ENCODE measurements around the gene ACADS. TPM values are rescaled to one million over a fixed set of nuclear protein-coding genes. Genes with fewer than 3 reads are reported as not detected.

The ACADS gene
- polyA plus RNA-seq, 1 donor (not counting 4 experiments of a cell fraction or from before 2014, with no cell fraction given): 2.2 TPM

DNA sequence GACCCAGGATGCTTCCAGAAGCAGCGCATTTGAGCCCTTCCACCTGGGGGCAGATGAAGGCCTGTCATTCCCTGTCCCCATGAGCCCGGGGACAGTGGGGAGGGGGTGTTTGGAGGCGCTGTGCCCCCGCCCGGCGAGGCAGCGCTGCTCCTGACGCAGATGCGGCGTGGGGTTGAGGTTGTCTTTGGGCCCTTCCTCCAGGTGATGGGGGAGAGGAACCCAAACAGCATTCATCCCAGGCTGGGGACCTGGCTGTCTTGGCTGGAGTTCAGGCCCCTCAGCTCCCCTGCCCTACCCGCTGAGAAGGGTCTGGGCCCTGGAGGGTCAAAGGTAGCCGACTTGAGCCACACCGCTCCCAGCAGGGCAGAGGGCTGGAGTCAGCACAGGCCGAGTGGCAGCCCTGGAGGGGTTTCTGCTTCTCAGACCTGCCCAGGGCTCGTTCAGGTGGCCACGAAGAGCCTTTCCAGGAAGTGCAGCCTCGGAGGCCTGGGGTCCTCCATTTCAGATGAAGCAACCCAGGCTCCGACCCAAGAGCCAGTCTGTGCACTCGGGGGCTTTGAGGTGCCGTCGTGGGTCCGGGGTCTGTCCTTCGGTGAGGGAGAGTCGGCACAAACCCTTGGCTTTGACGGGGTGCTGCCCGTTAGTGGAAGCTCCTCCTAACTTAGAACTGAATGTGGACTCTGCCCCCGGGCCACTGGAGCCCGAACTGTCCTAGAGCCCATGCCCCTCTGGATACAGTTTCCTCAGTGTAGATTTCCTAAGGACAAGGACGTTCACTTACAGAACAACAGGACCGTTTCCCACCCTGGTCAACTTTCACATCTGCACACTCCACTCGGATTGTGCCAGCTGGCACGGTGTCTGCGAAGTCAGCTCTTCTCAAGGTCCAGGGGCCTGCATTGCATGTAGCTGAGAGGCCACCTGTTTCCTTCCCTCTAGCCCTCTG, 16.1 kb downstream of the ACADS start:
- H3K4me2 ChIP-seq (ENCODE audit: control insufficient read depth, extremely low read depth, insufficient read depth, low read depth, low read length): no peak overlapping the region
- H3K27me3 ChIP-seq (ENCODE audit: control insufficient read depth, extremely low read depth, insufficient read depth, low read length): no peaks in the 10 kb centered on the region
- no peak for DNase-seq (ENCODE audit: low read depth, low spot score)
- H3K79me2 ChIP-seq (ENCODE audit: control insufficient read depth, insufficient read depth, low read length): no peaks in the 10 kb centered on the region
- no peak overlapping the region for H3K27ac ChIP-seq (ENCODE audit: control insufficient read depth, insufficient read depth, low read length)
- no peak overlapping the region for H3K9ac ChIP-seq (ENCODE audit: control insufficient read depth, extremely low read depth, insufficient read depth, low read length)
- TF ChIP-seq EZH2 (IDR thresholded peaks at IDR 0.05; ENCODE audit: low read length): no peak
- TF ChIP-seq, protein P1, sequence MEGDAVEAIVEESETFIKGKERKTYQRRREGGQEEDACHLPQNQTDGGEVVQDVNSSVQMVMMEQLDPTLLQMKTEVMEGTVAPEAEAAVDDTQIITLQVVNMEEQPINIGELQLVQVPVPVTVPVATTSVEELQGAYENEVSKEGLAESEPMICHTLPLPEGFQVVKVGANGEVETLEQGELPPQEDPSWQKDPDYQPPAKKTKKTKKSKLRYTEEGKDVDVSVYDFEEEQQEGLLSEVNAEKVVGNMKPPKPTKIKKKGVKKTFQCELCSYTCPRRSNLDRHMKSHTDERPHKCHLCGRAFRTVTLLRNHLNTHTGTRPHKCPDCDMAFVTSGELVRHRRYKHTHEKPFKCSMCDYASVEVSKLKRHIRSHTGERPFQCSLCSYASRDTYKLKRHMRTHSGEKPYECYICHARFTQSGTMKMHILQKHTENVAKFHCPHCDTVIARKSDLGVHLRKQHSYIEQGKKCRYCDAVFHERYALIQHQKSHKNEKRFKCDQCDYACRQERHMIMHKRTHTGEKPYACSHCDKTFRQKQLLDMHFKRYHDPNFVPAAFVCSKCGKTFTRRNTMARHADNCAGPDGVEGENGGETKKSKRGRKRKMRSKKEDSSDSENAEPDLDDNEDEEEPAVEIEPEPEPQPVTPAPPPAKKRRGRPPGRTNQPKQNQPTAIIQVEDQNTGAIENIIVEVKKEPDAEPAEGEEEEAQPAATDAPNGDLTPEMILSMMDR (optimal IDR thresholded peaks at IDR 0.05 in 1 of 3, IDR thresholded peaks at IDR 0.05 in 1 of 3, conservative IDR thresholded peaks at IDR 0.05 in 1 of 3; ENCODE audit: extremely low read depth in 1 of 3, insufficient read depth in 2 of 3, low read length in 3 of 3): no peak
- no peak for FAIRE-seq
- H3K9me3 ChIP-seq (ENCODE audit: control insufficient read depth, low read depth, low read length): no peaks in the 10 kb centered on the region
- H3K36me3 ChIP-seq (ENCODE audit: control insufficient read depth in 2 of 2, extremely low read depth in 1 of 2, insufficient read depth in 2 of 2, low read length in 2 of 2): no peaks in the 10 kb centered on the region
- no peaks in the 10 kb centered on the region for H4K20me1 ChIP-seq (ENCODE audit: control insufficient read depth, extremely low read depth, insufficient read depth, low read length)
- no peaks in the 10 kb centered on the region for H3K4me1 ChIP-seq (ENCODE audit: control insufficient read depth, extremely low read depth, insufficient read depth, low read length)
- H3K9me1 ChIP-seq (ENCODE audit: control insufficient read depth, extremely low read depth, insufficient read depth, low read length): no peaks in the 10 kb centered on the region
- H2AFZ ChIP-seq (ENCODE audit: control insufficient read depth, low read length): no peak overlapping the region
- no peak overlapping the region for H3K4me3 ChIP-seq (ENCODE audit: control insufficient read depth in 2 of 3, extremely low read depth in 1 of 3, insufficient read depth in 2 of 3, low read depth in 1 of 3, low read length in 3 of 3)
- dilution Hi-C loops (cut with MboI; ENCODE audit: extremely low pct_ligation_motif_present, low sequenced_read_pairs): no loop called here

DNA sequence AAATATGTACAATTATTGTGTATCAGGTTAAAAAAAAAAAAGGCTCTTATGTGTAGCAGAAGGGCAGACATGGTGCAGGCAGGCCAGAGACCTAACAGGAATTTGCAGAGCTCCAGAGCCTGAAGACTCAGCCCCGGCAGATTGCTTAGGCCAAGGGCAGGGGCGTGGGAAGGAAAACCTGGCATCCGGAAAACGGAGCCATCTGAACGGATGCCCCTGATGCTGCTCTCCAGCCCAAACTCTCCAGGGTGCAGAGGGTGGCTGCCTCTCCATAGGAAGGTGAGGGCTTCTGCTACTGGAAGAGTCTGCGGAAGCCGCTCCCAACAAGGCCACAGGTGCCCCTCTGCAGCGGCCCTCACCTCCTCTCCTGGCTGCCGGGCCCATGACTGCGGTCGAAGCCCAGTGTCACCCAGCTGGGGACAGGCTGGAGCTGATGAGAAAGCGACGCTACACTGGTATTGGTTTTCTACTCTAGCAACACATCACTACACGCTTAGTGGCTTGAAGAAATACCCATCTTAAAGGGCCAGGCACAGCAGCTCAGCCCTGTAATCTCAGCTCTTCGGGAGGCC, 19.4 kb downstream of the ACADS start:
- H3K9me1 ChIP-seq (ENCODE audit: control insufficient read depth, extremely low read depth, insufficient read depth, low read length): no peaks in the 10 kb centered on the region
- H3K4me3 ChIP-seq (ENCODE audit: control insufficient read depth in 2 of 3, extremely low read depth in 1 of 3, insufficient read depth in 2 of 3, low read depth in 1 of 3, low read length in 3 of 3): no peak overlapping the region
- no peak for DNase-seq (ENCODE audit: low read depth, low spot score)
- no peaks in the 10 kb centered on the region for H4K20me1 ChIP-seq (ENCODE audit: control insufficient read depth, extremely low read depth, insufficient read depth, low read length)
- H3K9ac ChIP-seq (ENCODE audit: control insufficient read depth, extremely low read depth, insufficient read depth, low read length): no peak overlapping the region
- H2AFZ ChIP-seq (ENCODE audit: control insufficient read depth, low read length): no peak overlapping the region
- no peak for FAIRE-seq
- H3K36me3 ChIP-seq (ENCODE audit: control insufficient read depth in 2 of 2, extremely low read depth in 1 of 2, insufficient read depth in 2 of 2, low read length in 2 of 2): no peaks in the 10 kb centered on the region
- H3K4me1 ChIP-seq (ENCODE audit: control insufficient read depth, extremely low read depth, insufficient read depth, low read length): no peaks in the 10 kb centered on the region
- TF ChIP-seq, protein P1 (optimal IDR thresholded peaks at IDR 0.05 in 1 of 3, IDR thresholded peaks at IDR 0.05 in 1 of 3, conservative IDR thresholded peaks at IDR 0.05 in 1 of 3; ENCODE audit: extremely low read depth in 1 of 3, insufficient read depth in 2 of 3, low read length in 3 of 3): no peak
- no peak for TF ChIP-seq EZH2 (IDR thresholded peaks at IDR 0.05; ENCODE audit: low read length)
- no peaks in the 10 kb centered on the region for H3K27me3 ChIP-seq (ENCODE audit: control insufficient read depth, extremely low read depth, insufficient read depth, low read length)
- dilution Hi-C loops (cut with MboI; ENCODE audit: extremely low pct_ligation_motif_present, low sequenced_read_pairs): no loop called here
- no peaks in the 10 kb centered on the region for H3K79me2 ChIP-seq (ENCODE audit: control insufficient read depth, insufficient read depth, low read length)
- no peak overlapping the region for H3K27ac ChIP-seq (ENCODE audit: control insufficient read depth, insufficient read depth, low read length)
- no peak overlapping the region for H3K4me2 ChIP-seq (ENCODE audit: control insufficient read depth, extremely low read depth, insufficient read depth, low read depth, low read length)
- no peaks in the 10 kb centered on the region for H3K9me3 ChIP-seq (ENCODE audit: control insufficient read depth, low read depth, low read length)

Measured in keratinocyte (primary cell).